ENCODE results near the gene MRPS34. TPM values are rescaled to one million over a fixed set of nuclear protein-coding genes. Genes with fewer than 3 reads are reported as not detected.
A peak's percentile ranks its signal among the peaks of the same experiment; 100 is the strongest.

The MRPS34 gene
- total and polyA plus RNA-seq, 9 of the 15 experiments (the other 6 are each of a cell fraction or from before 2014, with no cell fraction given), result 5.2 to 334 (median 92.8) TPM

GRCh38 chr16:1772362-1772907, 499 bp downstream of the MRPS34 start, which contains the start of gene EME2:
Gene EME2, plus strand, starts transcription at chr16:1772810. Its CDS starts 418 bp downstream, at chr16:1773228.
- peaks cover 51% of the 10 kb centered on the region for H3K79me2 ChIP-seq (ENCODE audit: control insufficient read depth, insufficient read depth, low read length)
- FAIRE-seq, result no peak
- TF ChIP-seq ZBTB34 (CRISPR knock-in tag; IDR thresholded peaks at IDR 0.05) (no peak), DEAF1 (CRISPR knock-in tag; IDR thresholded peaks at IDR 0.05) (no peak), RBM39 (optimal IDR thresholded peaks at IDR 0.05; ENCODE audit: low read depth, low read length) (no peak), IRF2 (CRISPR knock-in tag; IDR thresholded peaks at IDR 0.05) (no peak), ZNF431 (CRISPR knock-in tag; IDR thresholded peaks at IDR 0.05) (0 out of 2 replicates have a peak, but pooled peaks have one; percentile 59), IRF9 (tag; IDR thresholded peaks at IDR 0.05) (no peak), RBM17 (IDR thresholded peaks at IDR 0.05; ENCODE audit: borderline replicate concordance, low read depth, low read length) (no peak), BRCA1 (IDR thresholded peaks at IDR 0.05) (no peak), BRCA1 (CRISPR knock-in tag; IDR thresholded peaks at IDR 0.05) (0 out of 2 replicates have a peak, but pooled peaks have one; percentile 1), ILK (tag; IDR thresholded peaks at IDR 0.05; ENCODE audit: borderline replicate concordance, low read depth) (no peak), PHB2 (IDR thresholded peaks at IDR 0.05; ENCODE audit: low read depth) (no peak), ZNF511 (CRISPR knock-in tag; IDR thresholded peaks at IDR 0.05) (no peak; the same call in 1 of the 2 replicates), CBX2 (IDR thresholded peaks at IDR 0.05; ENCODE audit: insufficient read depth, low read length, poor library complexity, severe bottlenecking) (no peak), NFYB (IDR thresholded peaks at IDR 0.05; ENCODE audit: extremely low read depth, insufficient read length) (no peak), SAFB (IDR thresholded peaks at IDR 0.05; ENCODE audit: borderline replicate concordance, low read depth, low read length) (peak; percentile 22; the same call in 1 of the 2 replicates)

More at GRCh38 chr16:1772362-1772907, 499 bp downstream of the MRPS34 start, which contains the start of gene EME2:
- DNase-seq (ENCODE audit: extremely low read depth in 1 of 4, low spot score in 3 of 4) (peak; percentile 69 to 73 (median 71)), ATAC-seq (peak; percentile 17)
- H4K20me1 ChIP-seq (replicated peaks; ENCODE audit: control insufficient read depth, insufficient read depth, low read length), result peaks cover 8% of the 10 kb centered on the region; the same call in 1 of the 2 replicates
- no peaks in the 10 kb centered on the region for H3K9me3 ChIP-seq (replicated peaks; ENCODE audit: control insufficient read depth, insufficient read depth, low read depth, low read length)
- H2AFZ ChIP-seq (ENCODE audit: low read depth, low read length), result peak within 1 kb of the TSS; percentile 81
- H3K4me3 ChIP-seq, result peak within 1 kb of the TSS; percentile 96
- peak within 1 kb of the TSS; percentile 93 to 95 for H3K9ac ChIP-seq (ENCODE audit: insufficient read depth in 1 of 2, low read depth in 2 of 2, low read length in 2 of 2)
- peak within 1 kb of the TSS; percentile 98 for H3K4me2 ChIP-seq (ENCODE audit: insufficient read depth, low read length)
- peak within 1 kb of the TSS; percentile 96 for H3K27ac ChIP-seq (ENCODE audit: extremely low read depth, low read depth, low read length)
- ChIA-PET POLR2A (interaction anchor here (0.6 to 4.3 kb wide), 11 partner anchors 9 to 394 kb away, joined by 3 to 35 read pairs (median 4); partner anchors contain the start of genes FAHD1, HAGH, MSRB1 and NUBP2), CTCF (ENCODE audit: low intra/inter-chr PET ratio) (interaction anchor here (0.6 to 2.6 kb wide), 2 partner anchors 67 to 157 kb away, joined by 3 to 8 read pairs; partner anchors contain the start of gene MAPK8IP3)
- in situ Hi-C loops (cut with MboI) (no loop called here), intact Hi-C loops (cut with micrococcal nuclease) (no loop called here)
- BruUV-seq (replicated peaks), result no TSS peak
- H3K27me3 ChIP-seq (ENCODE audit: control insufficient read depth in 2 of 2, insufficient read depth in 2 of 2, low read length in 2 of 2), result no peaks in the 10 kb centered on the region
- peaks cover 2% of the 10 kb centered on the region for H3K9me1 ChIP-seq (ENCODE audit: control insufficient read depth, insufficient read depth, low read length)
- H3K4me1 ChIP-seq (replicated peaks in 1 of 2; ENCODE audit: control insufficient read depth in 2 of 2, insufficient read depth in 2 of 2, low read length in 2 of 2), result peaks cover 20 to 97% of the 10 kb centered on the region in 2 experiments; a peak in 4 of 5 replicates
- 0% methylated on average over 41 of the region's 53 CpGs for WGBS (ENCODE audit: insufficient coverage, low coverage, missing lambda C conversion rate)
- H3K36me3 ChIP-seq (ENCODE audit: control insufficient read depth, insufficient read depth, low read length), result peaks cover 69% of the 10 kb centered on the region; the same call in 2 of the 3 replicates
